ENCODE data around the gene ARID1B.

GRCh38 chr6:157233156-157233555 lies 456.0 kb downstream of the ARID1B start:
- TF ChIP-seq CTCF (conservative IDR thresholded peaks at IDR 0.05; ENCODE audit: low read depth, low read length) = no peak
- no peak for TF ChIP-seq EZH2 (IDR thresholded peaks at IDR 0.05; ENCODE audit: low read length, unreplicated experiment)
